Adrenal gland (tissue), 12 donors: Measurements from ENCODE around the gene RNFT1. TPM values are rescaled to one million over a fixed set of nuclear protein-coding genes. Genes with fewer than 3 reads are reported as not detected.
"Not testable (repeated sequence)": the region's sequence is repeated elsewhere in the genome, so short reads cannot be mapped to it uniquely, and the experiment has no call there.

Source experiments
- DNase-seq, 7 donors: peaks; one replicate each; pipeline ENCODE4 v3.0.0-alpha.2; 2019 to 2020
- H3K27ac ChIP-seq, 5 donors: fragments of 200-600 bp; sonication (generic) in 4 of 5; 1 replicate in 3 of 5; 2 replicates in 2 of 5; pipeline versions ENCODE4 v1.5.1 to v1.8.0; 2016 to 2020; ENCODE audit warnings: mild to moderate bottlenecking in 1 of 5
- H3K27me3 ChIP-seq: fragments of 200-600 bp; 2 replicates; pipeline ENCODE4 v1.8.0; 2021
- H3K36me3 ChIP-seq, 2 donors: fragments of 200-600 bp; replicated peaks in 1 of 2; 1 replicate in 1 of 2; 2 replicates in 1 of 2; pipeline versions ENCODE4 v1.5.1 to v1.8.0; 2018 to 2022
- H3K4me1 ChIP-seq, 2 donors: fragments of 200-600 bp; replicated peaks in 1 of 2; 1 replicate in 1 of 2; 2 replicates in 1 of 2; pipeline versions ENCODE4 v1.5.1 to v1.8.0; 2018 to 2021
- H3K4me3 ChIP-seq, 4 donors: fragments of 200-600 bp; sonication (generic) in 3 of 4; one replicate each; pipeline ENCODE4 v1.5.1; 2016 to 2018
- H3K9me3 ChIP-seq, 3 donors: fragments of 200-600 bp; sonication (generic) in 1 of 3; replicated peaks in 1 of 3; 1 replicate in 2 of 3; 2 replicates in 1 of 3; pipeline versions ENCODE4 v1.5.1 to v1.8.0; 2016 to 2021
- POLR2A ChIP-seq, 2 donors: fragments of 450-650 bp; IDR thresholded peaks; one replicate each; pipeline ENCODE4 v1.6.1; 2017; ENCODE audit warnings: antibody characterized with exemption in 2 of 2, mild to moderate bottlenecking in 2 of 2, moderate library complexity in 1 of 2
- WGBS, 4 donors: extraction: QIAGEN DNeasy Blood & Tissue Kit in 2 of 4; methylation state at CpG; one replicate each; pipeline versions ENCODE4 v1.1.5 to v1.1.7; 2013 to 2017; 5-methylcytosine and 5-hydroxymethylcytosine counted together
- intact Hi-C, 2 donors: fragments of 100-400 bp; cut with DNase I; formaldehyde crosslinking; loops; one replicate each; pipeline versions ENCODE4 v1.14.1 to v1.15.0; 2022 to 2023
- polyA plus RNA-seq, 3 donors: library from polyadenylated mRNA; stranded (reverse); fragments of 200-250 nt in 2 of 3; fragments of 350-450 nt in 1 of 3; fragmentation: Illumina TruSeq in 1 of 3; extraction: RNeasy Lipid Tissue Mini Kit (QIAGEN cat#74804) in 1 of 3; gene quantifications; one replicate each; pipeline ENCODE4 v1.2.3, GENCODE V29; 2013 to 2014
- total RNA-seq, 9 donors: library from RNA; depleted of rRNA in 4 of 9; stranded (reverse); fragments of >200 nt in 4 of 9; fragments of 120-200 nt in 1 of 9; fragmentation: NEBNext Ultra II Directional in 1 of 9; extraction: Animal tissue kit (Norgen Biotek cat#: 25700) in 1 of 9; gene quantifications; one replicate each; pipeline versions ENCODE4 v1.1.0 to v1.2.4, GENCODE V29; 2013 to 2023
- TF ChIP-seq, protein P1 (sequence below), 6 experiments: fragments of 450-650 bp in 4 of 6; fragments of 200-600 bp in 2 of 6; sonication (generic) in 1 of 6; IDR thresholded peaks; 1 replicate in 5 of 6; 2 replicates in 1 of 6; pipeline versions ENCODE4 v1.5.1 to v1.8.0; 2016 to 2021; ENCODE audit warnings: antibody characterized with exemption in 6 of 6, mild to moderate bottlenecking in 2 of 6, moderate library complexity in 1 of 6
- donor health status: healthy with polysubstance abuse.
- donor health status: Bipolar disorder and iron deficiency.
- donor health status: DM: yes; HTN: yes; CAD: no.
- donor health status: DM: no; HTN: no; CAD: no.
- donor health status: DM: no; HTN: no; CAD: no.
- donor health status: DM: yes; HTN: yes; CAD: no.

Gene RNFT1
- total and polyA plus RNA-seq, 12 donors, result 9.8 to 31.7 (median 23.6) TPM

DNA sequence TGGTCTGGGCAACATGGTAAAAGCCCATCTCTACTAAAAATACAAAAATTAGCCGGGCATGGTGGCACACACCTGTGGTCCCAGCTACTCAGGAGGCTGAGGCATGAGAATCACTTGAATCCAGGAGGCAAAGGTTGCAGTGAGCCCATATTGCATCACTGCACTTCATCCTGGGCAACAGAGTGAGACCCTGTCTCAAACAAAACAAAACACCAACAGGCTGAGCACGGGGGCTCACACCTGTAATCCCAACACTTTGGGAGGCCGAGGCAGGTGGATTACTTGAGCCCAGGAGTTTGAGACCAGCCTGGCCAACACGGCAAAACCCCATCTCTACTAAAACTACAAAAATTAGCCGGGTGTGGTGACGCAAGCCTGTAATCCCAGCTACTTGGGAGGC, 10.6 kb upstream of the RNFT1 start:
- H3K27ac ChIP-seq, H3K27me3 ChIP-seq, DNase-seq, H3K36me3 ChIP-seq, intact Hi-C loops, H3K4me3 ChIP-seq, H3K9me3 ChIP-seq, H3K4me1 ChIP-seq: not testable (repeated sequence)
- WGBS, 4 donors, result 83 to 96% (median 93%) methylated on average over 2 to 6 of the region's 6 CpGs

DNA sequence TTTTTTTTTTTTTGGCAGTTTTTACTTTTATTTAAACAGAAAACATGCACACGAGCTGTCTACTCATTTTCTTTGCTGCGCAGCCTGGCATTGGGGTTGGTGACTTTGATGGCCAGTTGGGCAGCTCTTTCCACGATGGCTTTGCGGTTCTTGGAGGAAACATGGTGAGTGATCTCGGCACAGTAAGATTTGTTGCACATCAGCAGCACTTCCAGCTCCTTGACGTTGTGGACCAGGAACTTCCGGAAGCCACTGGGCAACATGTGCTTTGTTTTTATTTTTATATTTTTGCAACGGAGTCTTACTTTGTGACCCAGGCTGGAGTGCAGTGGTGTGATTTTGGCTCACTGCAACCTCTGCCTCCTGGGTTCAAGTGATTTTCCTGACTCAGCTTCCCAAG, 8.9 kb upstream of the RNFT1 start:
- WGBS, 4 donors, result 89 to 92% (median 91%) methylated on average over 8 of the region's 8 CpGs
- H3K4me1 ChIP-seq, H3K36me3 ChIP-seq, H3K9me3 ChIP-seq, DNase-seq, H3K27ac ChIP-seq, H3K27me3 ChIP-seq, intact Hi-C loops, H3K4me3 ChIP-seq: not testable (repeated sequence)

DNA sequence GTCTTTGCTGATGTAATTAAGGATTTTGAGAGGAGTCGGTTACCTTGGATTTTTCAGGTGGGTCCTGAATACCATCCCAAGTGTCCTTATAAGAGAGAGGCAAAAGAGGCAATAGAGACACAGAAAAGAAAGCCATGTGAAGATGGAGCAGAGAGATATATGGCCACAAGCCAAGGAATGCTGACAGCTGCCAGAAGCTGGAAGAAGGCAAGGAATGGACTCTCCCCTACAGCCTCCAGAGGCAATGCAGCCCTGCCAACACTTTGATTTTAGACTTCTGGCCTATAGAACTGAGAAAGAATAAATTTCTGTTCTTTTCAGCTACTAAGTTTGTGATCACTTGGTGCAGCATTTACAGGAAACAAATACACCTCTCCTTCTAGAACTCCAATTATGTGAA, 8.2 kb upstream of the RNFT1 start:
- TF ChIP-seq, protein P1, sequence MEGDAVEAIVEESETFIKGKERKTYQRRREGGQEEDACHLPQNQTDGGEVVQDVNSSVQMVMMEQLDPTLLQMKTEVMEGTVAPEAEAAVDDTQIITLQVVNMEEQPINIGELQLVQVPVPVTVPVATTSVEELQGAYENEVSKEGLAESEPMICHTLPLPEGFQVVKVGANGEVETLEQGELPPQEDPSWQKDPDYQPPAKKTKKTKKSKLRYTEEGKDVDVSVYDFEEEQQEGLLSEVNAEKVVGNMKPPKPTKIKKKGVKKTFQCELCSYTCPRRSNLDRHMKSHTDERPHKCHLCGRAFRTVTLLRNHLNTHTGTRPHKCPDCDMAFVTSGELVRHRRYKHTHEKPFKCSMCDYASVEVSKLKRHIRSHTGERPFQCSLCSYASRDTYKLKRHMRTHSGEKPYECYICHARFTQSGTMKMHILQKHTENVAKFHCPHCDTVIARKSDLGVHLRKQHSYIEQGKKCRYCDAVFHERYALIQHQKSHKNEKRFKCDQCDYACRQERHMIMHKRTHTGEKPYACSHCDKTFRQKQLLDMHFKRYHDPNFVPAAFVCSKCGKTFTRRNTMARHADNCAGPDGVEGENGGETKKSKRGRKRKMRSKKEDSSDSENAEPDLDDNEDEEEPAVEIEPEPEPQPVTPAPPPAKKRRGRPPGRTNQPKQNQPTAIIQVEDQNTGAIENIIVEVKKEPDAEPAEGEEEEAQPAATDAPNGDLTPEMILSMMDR (IDR thresholded peaks at IDR 0.05), result no peak
- no peak for TF ChIP-seq POLR2A (IDR thresholded peaks at IDR 0.05)
- no peaks in the 10 kb centered on the region for H3K4me1 ChIP-seq
- no peak for DNase-seq
- no peaks in the 10 kb centered on the region for H3K27me3 ChIP-seq
- H3K9me3 ChIP-seq, result no peaks in the 10 kb centered on the region
- WGBS, 4 donors, result 92 to 100% (median 98%) methylated on average over 1 of the region's 1 CpG
- no peak overlapping the region for H3K27ac ChIP-seq
- H3K36me3 ChIP-seq, result no peaks in the 10 kb centered on the region
- intact Hi-C loops, result no loop called here
- H3K4me3 ChIP-seq, result no peak overlapping the region

DNA sequence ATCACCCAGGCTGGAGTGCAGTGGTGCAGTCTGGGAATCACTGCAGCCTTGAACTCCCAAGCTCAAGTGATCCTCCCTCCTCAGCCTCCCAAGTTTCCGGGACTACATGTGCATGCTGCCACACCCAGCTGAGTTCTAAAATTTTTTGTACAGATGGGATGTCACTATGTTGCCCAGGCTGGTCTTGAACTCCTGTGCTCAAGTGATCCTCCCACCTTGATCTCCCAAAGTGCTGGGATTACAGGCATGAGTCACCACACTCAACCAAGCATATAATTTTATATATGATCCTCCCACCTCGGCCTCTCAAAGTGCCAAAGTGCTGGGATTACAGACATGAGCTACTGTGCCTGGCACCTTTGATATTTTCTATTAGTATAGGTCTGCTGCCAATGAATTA, 7.2 kb upstream of the RNFT1 start:
- H3K4me3 ChIP-seq, intact Hi-C loops, H3K36me3 ChIP-seq, H3K4me1 ChIP-seq, H3K27me3 ChIP-seq, H3K27ac ChIP-seq, DNase-seq, H3K9me3 ChIP-seq: not testable (repeated sequence)
- WGBS, 4 donors, result 89 to 93% (median 91%) methylated on average over 2 of the region's 2 CpGs

DNA sequence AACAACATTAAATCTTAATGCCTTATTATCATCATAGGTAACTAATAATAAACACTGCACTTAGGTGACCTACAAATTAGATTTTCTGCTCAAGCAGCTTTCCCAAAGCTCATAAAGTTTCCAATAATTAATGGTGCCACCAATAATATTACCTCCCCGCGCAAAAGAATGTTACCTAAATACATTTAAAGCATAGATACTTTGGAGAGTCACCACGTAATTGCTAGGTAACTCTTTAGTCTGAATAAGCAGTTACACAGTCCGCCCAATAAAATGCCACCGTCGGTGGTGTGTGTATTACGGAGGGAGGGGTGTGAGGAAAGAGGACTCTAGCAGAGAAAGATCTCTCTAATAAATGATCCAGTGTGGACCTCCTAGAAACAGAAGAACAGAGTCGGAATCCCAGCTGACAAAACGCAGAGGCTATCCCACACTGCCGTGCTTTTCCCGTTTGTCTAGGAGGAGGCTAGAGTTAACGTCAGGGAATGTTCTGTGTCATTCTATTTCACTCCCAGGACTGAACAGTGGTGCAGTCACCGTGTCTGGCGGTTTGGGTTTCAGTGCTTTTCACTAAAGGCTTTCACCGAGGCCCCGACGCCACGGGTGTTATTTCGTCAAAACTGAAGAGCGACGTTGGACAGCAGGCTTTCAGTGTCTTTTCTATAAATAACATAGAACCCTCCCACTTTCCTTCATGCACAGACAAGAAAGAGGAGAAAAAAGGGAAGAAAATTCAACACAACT, 630 bp downstream of the RNFT1 start:
- peak overlapping the region; percentile 28 to 76 (median 44) for H3K4me3 ChIP-seq
- intact Hi-C loops, result no loop called here
- peak; percentile 50 to 81 (median 68) for DNase-seq
- H3K27me3 ChIP-seq, result no peaks in the 10 kb centered on the region
- H3K4me1 ChIP-seq, result peaks cover 11 to 25% of the 10 kb centered on the region in 2 donors
- TF ChIP-seq POLR2A (IDR thresholded peaks at IDR 0.05), result peak in 1 of 2 donors; percentile 66
- TF ChIP-seq, protein P1 (IDR thresholded peaks at IDR 0.05), result no peak
- H3K36me3 ChIP-seq, result no peaks in the 10 kb centered on the region
- H3K27ac ChIP-seq, result peak overlapping the region; percentile 79 to 96 (median 93)
- no peaks in the 10 kb centered on the region for H3K9me3 ChIP-seq
- WGBS, 4 donors, result 2 to 3% (median 3%) methylated on average over 20 to 21 of the region's 21 CpGs

DNA sequence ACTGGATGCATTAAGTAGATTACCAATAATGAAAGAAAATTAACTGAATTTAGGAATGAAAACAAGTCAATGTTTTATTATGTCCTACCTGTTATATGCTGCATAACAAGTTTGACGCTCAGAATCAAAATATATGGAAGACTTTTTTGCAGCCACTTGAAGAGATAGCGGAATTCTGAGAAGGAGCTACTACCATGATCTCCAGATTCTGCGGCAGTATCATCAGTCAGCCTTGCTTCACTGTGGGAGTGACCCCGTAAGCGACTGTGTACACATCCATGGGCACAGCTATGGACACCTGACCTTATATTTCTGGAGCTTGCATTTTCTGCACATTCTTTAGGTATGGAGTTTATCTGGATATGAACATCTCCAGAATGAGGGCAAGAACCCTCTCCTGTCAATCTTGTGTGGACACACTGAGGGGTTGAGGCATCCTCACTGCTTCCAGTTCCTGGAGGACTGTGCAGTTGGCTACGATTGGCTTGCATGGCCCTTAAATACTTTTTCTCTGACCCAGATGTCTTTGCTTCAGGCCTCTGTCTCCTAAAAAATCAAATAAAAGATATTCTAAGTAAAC, 1.7 kb downstream of the RNFT1 start:
- no peaks in the 10 kb centered on the region for H3K9me3 ChIP-seq
- TF ChIP-seq, protein P1 (IDR thresholded peaks at IDR 0.05), result no peak
- TF ChIP-seq POLR2A (IDR thresholded peaks at IDR 0.05), result no peak
- no peaks in the 10 kb centered on the region for H3K27me3 ChIP-seq
- no peak overlapping the region for H3K27ac ChIP-seq
- no peaks in the 10 kb centered on the region for H3K36me3 ChIP-seq
- H3K4me3 ChIP-seq, result no peak overlapping the region
- H3K4me1 ChIP-seq, result peaks cover 11 to 25% of the 10 kb centered on the region in 2 donors
- intact Hi-C loops, result no loop called here
- no peak for DNase-seq
- 84% methylated on average over 6 of the region's 6 CpGs for WGBS, 4 donors

DNA sequence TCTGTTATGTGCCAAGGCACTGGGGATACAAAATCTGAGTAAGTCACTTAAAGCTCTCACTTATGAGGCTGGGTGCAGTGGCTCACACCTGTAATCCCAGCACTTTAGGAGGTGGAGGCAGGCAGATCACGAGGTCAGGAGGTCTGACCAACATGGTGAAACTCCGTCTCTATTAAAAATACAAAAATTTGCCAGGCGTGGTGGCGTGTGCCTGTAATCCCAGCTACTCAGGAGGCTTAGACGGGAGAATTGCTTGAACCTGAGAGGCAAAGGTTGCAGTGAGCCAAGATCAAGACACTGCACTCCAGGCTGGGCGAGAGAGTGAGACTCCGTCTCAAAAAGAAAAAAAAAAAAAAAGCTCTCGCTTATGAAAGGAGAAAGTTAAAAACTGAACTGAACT, 5.0 kb downstream of the RNFT1 start:
- H3K36me3 ChIP-seq, H3K4me3 ChIP-seq, DNase-seq, H3K27ac ChIP-seq, H3K9me3 ChIP-seq, intact Hi-C loops, H3K27me3 ChIP-seq: not testable (repeated sequence)
- 96 to 98% (median 97%) methylated on average over 8 of the region's 8 CpGs for WGBS, 4 donors
- peaks cover 4 to 19% of the 10 kb centered on the region in 2 donors for H3K4me1 ChIP-seq
